ENCODE results near the gene ZNF100. TPM values are rescaled to one million over a fixed set of nuclear protein-coding genes. Genes with fewer than 3 reads are reported as not detected.

The ZNF100 gene
- total RNA-seq (2021) (21.9 to 24.3 TPM (median 23.6 TPM) in 3 replicates), Bru-seq, nascent RNA (percentile 88 among the genes with signal in this experiment)
- long read RNA-seq, experiment 1, full-length matches to known transcripts: 27 of 77 reads
- long read RNA-seq, experiment 1, partial matches to known transcripts: 0 of 77 reads
- long read RNA-seq, experiment 1, other reads (novel, unspliced or antisense): 50 of 77 reads
- long read RNA-seq, experiment 2, full-length matches to known transcripts: 4 of 14 reads
- long read RNA-seq, experiment 2, partial matches to known transcripts: 0 of 14 reads
- long read RNA-seq, experiment 2, other reads (novel, unspliced or antisense): 10 of 14 reads
- long read RNA-seq, experiment 3, full-length matches to known transcripts: 1 of 1 reads
- long read RNA-seq, experiment 3, partial matches to known transcripts: 0 of 1 reads
- long read RNA-seq, experiment 3, other reads (novel, unspliced or antisense): 0 of 1 reads

DNA sequence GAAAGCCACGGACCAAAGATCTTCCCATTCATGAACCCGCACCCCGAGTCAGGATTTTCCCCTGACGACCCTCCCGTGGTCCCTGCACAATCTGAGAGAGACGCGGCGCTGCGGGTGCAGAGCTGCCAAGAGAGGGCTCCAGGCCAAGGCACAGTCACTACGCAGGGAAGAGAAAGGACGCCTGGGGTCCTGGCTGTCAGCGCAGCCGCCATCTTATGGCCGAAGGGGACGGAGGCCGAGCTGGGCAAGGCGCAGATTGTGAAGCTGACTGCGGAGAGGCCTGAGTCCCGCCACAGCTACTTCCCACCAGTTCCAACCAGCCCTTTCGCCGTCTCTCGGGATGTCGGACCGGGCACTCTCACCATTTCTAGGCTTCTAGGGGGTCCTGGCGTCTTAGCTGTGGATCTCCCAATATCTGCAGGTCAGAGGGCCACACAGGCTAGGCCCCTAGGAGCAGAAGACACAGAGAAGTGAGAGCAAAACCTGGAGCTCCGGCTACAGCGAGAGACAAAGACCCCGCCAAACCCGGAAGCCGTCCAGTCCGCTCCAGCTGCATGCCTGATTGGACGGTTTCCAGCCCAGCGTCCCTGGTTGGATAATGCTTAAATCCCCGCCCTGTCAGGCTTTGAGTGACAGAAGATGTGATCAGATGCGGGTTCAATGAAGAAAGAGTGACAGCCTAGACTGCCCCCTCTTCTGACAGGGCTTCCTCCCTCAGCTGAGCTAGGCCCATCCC is at the start of gene ZNF100:
Gene ZNF100, minus strand, starts transcription at position 515 of the 736 bp plus-strand sequence. Its CDS starts 150 bp downstream, at position 365.
- peaks cover 10% of the 10 kb centered on the region for H3K4me1 Mint-ChIP-seq
- CTCF ChIA-PET: interaction anchor here (0.7 to 1.4 kb wide), 6 partner anchors 12 to 299 kb away, joined by 3 to 4 read pairs (median 3); partner anchors contain the start of gene ZNF43
- H3K27ac Mint-ChIP-seq: peak within 1 kb of the TSS; percentile 97
- no peaks in the 10 kb centered on the region for H3K27me3 Mint-ChIP-seq (ENCODE audit: low read depth)
- POLR2A ChIA-PET: interaction anchor here (0.5 to 1.6 kb wide), 10 partner anchors 12 to 1986 kb away, joined by 3 to 29 read pairs (median 4); partner anchors contain the start of genes ZNF429 and ZNF43
- peaks cover 39% of the 10 kb centered on the region for H3K36me3 Mint-ChIP-seq
- ATAC-seq (peak; percentile 99), DNase-seq (ENCODE audit: low spot score) (peak; percentile 89)
- H3K9me3 Mint-ChIP-seq: peaks cover 33% of the 10 kb centered on the region
- peak within 1 kb of the TSS; percentile 98 for H3K4me3 Mint-ChIP-seq
- TF ChIP-seq ZNF138 (CRISPR knock-in tag; conservative IDR thresholded peaks at IDR 0.05) (no peak), MXD4 (CRISPR knock-in tag; IDR thresholded peaks at IDR 0.05; ENCODE audit: borderline replicate concordance) (no peak), NFYB (CRISPR knock-in tag; conservative IDR thresholded peaks at IDR 0.05; ENCODE audit: low read depth) (peak; percentile 79), ZNF423 (CRISPR knock-in tag; IDR thresholded peaks at IDR 0.05) (no peak), HMGXB4 (CRISPR knock-in tag; IDR thresholded peaks at IDR 0.05) (peak; percentile 36; the same call in 1 of the 2 replicates), GRHL2 (CRISPR knock-in tag; IDR thresholded peaks at IDR 0.05; ENCODE audit: insufficient replicate concordance, severe bottlenecking) (no peak), JAZF1 (CRISPR knock-in tag; IDR thresholded peaks at IDR 0.05) (no peak), IRF2 (CRISPR knock-in tag; IDR thresholded peaks at IDR 0.05; ENCODE audit: borderline replicate concordance, low read depth) (no peak), USF1 (CRISPR knock-in tag; IDR thresholded peaks at IDR 0.05) (0 out of 2 replicates have a peak, but pooled peaks have one; percentile 27), SP1 (CRISPR knock-in tag; conservative IDR thresholded peaks at IDR 0.05) (0 out of 2 replicates have a peak, but pooled peaks have one; percentile 30), OVOL2 (CRISPR knock-in tag; IDR thresholded peaks at IDR 0.05; ENCODE audit: borderline replicate concordance) (no peak), FOXP1 (CRISPR knock-in tag; IDR thresholded peaks at IDR 0.05; ENCODE audit: borderline replicate concordance) (0 out of 2 replicates have a peak, but pooled peaks have one; percentile 27), GABPB1 (CRISPR knock-in tag; IDR thresholded peaks at IDR 0.05) (0 out of 2 replicates have a peak, but pooled peaks have one; percentile 24)
- TF ChIP-seq, protein P1, sequence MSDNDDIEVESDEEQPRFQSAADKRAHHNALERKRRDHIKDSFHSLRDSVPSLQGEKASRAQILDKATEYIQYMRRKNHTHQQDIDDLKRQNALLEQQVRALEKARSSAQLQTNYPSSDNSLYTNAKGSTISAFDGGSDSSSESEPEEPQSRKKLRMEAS (CRISPR knock-in tag; IDR thresholded peaks at IDR 0.05): peak; percentile 47; the same call in 1 of the 2 replicates
- TF ChIP-seq, protein P2, sequence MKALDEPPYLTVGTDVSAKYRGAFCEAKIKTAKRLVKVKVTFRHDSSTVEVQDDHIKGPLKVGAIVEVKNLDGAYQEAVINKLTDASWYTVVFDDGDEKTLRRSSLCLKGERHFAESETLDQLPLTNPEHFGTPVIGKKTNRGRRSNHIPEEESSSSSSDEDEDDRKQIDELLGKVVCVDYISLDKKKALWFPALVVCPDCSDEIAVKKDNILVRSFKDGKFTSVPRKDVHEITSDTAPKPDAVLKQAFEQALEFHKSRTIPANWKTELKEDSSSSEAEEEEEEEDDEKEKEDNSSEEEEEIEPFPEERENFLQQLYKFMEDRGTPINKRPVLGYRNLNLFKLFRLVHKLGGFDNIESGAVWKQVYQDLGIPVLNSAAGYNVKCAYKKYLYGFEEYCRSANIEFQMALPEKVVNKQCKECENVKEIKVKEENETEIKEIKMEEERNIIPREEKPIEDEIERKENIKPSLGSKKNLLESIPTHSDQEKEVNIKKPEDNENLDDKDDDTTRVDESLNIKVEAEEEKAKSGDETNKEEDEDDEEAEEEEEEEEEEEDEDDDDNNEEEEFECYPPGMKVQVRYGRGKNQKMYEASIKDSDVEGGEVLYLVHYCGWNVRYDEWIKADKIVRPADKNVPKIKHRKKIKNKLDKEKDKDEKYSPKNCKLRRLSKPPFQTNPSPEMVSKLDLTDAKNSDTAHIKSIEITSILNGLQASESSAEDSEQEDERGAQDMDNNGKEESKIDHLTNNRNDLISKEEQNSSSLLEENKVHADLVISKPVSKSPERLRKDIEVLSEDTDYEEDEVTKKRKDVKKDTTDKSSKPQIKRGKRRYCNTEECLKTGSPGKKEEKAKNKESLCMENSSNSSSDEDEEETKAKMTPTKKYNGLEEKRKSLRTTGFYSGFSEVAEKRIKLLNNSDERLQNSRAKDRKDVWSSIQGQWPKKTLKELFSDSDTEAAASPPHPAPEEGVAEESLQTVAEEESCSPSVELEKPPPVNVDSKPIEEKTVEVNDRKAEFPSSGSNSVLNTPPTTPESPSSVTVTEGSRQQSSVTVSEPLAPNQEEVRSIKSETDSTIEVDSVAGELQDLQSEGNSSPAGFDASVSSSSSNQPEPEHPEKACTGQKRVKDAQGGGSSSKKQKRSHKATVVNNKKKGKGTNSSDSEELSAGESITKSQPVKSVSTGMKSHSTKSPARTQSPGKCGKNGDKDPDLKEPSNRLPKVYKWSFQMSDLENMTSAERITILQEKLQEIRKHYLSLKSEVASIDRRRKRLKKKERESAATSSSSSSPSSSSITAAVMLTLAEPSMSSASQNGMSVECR (CRISPR knock-in tag; IDR thresholded peaks at IDR 0.05; ENCODE audit: borderline replicate concordance): 0 out of 2 replicates have a peak, but pooled peaks have one; percentile 27

Measured in WTC11 (cell line).